Brain pericyte (primary cell): ENCODE measurements around the gene CELF4.

Source experiments
- DNase-seq: peaks from one replicate; pipeline ENCODE4 v3.0.0-alpha.2; 2012; ENCODE audit warnings: low read depth, low spot score

Gene CELF4

DNA sequence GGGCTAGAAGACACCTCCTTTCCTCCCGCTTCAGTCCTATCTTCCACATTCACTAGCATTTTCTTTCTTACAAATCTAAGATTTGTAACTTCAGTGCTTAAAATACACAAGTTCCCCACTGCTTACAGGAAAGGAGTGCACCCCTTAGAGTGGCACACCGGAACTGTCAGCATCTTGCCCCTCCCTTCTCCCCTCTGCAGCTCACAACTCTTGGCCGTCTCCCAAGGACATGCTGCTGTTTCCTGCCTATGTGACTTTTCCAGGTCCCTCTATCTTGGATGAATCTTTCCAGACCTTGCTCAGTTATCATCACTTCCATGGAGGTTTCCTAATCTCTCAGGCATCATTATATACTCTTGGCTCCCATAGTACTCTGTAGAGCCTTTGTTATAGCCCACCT lies 334.8 kb downstream of the CELF4 start:
- no peak for DNase-seq

DNA sequence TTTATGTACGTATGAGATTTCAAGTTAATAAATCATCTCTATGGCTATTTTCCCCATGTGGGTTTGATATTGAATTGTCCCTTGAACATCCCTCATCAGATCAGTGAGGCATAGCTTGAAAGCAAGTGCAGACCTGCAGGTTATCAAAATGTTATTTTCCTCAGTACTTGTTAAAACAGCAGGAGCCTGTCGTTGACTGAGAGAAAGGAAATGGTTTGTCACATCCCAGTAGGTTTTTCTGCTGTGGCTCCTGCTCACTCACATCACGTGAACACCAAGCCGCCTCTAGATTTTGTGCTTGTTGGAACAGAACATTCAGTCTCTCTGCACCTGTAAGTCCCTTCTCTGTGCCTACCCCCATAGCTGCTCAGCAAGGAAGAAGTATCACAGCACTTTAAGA lies 340.3 kb downstream of the CELF4 start:
- DNase-seq: no peak

DNA sequence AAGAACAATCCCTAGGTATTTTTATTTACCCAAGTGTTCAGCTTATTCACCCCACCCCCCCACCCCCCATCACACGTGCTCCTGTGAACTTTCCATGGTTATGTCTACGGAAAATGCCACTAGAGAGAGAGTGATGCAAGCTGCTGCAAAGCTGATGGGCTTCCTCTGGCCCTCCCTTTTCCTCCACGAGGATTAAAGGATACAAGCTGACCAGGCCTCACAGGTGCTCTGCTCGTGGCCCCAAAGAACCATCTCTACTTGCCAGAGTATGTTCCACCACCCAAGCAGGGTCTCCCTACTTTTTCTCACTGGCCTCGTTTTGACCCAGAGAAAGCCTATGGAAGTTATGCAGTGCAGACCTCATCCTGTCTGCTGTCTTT lies 342.6 kb downstream of the CELF4 start:
- DNase-seq: no peak

DNA sequence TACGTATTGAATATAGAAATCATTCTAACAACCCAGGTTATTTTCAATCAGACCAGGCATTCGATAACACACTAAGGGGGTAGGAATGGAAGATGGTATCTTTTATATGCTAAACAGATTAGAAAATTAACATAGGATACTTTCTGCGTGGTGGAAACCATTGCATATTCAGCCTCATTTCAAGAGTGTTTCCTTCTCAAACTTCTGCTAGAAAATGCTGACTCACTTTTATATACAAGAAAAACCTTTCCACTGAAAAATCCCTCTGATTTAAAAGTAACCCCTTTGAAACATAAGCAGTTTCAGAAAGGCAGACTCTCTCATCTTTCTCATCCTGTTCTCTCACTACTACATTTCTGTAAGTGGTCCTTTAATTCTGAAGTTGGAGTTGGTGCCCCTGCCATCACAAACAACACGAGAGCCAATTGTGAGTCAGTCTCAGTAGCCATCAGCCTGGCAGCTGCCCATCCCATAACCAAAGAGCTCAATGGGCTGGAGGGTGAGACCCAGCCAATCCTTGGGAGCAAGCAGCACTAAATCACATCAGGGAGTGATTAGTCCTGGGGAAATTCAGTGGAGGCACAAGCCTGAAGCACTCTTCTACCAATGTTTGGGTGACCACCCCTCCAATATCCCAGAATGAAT lies 343.1 kb downstream of the CELF4 start:
- no peak for DNase-seq

DNA sequence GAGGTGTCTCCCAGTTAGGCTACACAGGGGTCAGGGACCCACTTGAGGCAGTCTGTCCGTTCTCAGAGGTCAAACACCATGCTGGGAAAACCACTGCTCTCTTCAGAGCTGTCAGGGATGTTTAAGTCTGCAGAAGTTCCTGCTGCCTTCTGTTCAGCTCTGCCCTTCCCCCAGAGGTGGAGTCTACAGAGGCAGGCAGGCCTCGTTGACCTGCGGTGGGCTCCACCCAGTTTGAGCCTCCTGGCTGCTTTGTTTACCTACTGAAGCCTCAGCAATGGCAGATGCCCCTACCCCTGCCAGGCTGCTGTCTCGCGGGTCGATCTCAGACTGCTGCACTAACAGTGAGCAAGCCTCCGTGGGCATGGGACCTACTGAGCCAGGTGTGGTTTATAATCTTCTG lies 346.3 kb downstream of the CELF4 start:
- no peak for DNase-seq

DNA sequence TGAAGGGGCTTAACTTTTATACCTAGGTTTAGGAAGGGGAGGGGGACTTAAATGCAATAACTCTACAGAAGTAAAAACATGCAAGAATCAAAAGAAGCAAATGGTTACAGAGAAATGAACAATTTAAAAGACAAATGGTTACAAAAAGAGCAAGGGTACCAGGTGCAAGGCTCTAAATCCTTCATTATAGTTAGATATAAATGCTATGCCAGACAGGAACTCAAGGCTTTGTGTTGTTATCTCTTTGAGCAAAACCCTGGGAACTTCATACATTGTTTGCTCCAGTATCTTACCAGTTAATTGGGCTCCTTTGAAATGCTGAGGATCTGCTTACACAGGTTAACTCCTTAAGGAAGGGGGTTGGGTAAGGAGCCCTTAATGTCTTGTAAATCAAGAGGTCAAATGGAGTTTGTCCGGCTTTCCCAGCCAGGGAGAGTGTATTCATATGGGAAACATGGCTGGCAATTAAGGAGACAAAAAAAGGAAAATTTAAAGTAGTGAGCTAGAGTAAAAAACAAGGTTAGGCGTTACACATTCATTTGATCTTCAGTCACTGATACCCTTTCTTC lies 347.5 kb downstream of the CELF4 start:
- DNase-seq: no peak

DNA sequence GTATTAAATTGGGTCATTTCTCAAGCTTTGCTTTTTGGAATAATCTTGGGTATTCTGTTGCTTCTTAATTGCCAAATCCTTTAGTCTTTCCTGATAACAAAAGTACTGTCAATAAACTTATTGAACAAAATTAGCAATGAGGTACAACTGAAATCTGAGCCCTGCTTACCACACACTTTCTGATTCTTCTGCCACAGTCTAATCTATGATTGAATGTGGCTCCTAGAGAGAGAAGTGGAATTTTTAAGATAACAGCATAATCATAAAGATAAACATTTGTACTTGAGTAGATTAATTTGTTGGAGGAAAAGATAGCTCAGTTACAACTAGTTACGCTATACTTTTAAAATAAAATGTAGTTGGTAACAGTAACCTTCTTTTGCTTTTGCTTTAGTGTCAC lies 354.8 kb downstream of the CELF4 start:
- DNase-seq: no peak

DNA sequence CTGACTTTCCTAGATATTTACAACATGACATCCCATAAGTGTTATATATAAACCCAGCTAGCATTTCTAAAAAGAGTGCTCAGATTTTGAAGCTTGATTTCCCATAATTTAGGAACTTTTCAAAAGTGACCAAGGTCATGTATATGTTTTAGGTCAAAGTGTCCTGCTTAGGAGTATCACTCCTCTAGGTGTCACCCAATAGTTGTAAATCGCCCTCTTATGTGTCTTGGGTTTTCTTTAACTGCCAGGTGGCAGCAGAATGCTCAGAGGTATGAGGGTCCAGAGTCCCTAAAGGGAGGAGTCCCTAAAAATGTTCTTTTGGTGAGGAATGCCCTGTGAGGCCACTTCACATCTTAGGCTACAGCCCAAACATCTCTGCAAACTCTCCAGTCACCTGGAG lies 358.3 kb downstream of the CELF4 start:
- no peak for DNase-seq

DNA sequence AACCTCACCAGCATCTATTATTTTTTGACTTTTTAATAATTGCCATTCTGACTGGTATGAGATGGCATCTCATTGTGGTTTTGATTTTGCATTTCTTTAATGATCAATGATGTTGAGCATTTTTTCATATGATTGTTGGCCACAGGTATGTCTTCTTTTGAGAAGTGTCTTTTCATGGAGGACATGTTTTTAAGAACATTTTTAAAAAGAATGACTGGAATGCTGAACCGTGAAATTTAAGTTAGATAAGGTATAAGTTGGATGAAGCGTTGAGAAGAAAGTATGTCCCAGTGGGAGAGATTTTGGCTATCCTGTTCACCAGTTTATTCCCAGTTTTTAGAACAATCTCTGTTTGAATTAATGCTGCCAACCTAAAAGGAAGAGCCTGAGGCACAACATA lies 365.9 kb downstream of the CELF4 start:
- no peak for DNase-seq
